ENCODE measurements around the gene RYR1. TPM values are rescaled to one million over a fixed set of nuclear protein-coding genes. Genes with fewer than 3 reads are reported as not detected.
A peak's percentile ranks its signal among the peaks of the same experiment; 100 is the strongest.
"Not testable (repeated sequence)": the region's sequence is repeated elsewhere in the genome, so short reads cannot be mapped to it uniquely, and the experiment has no call there.

RYR1 gene
- total RNA-seq, 1 donor, result under 0.01 TPM

- H3K4me2 ChIP-seq (ENCODE audit: insufficient read depth, low read length), result no peak overlapping the region
- no peaks in the 10 kb centered on the region for H3K9me3 ChIP-seq (ENCODE audit: low read depth, low read length)
- no peaks in the 10 kb centered on the region for H3K27me3 ChIP-seq (ENCODE audit: insufficient read depth, low read length)
- H2AFZ ChIP-seq (ENCODE audit: low read length), result no peak overlapping the region
- DNase-seq (ENCODE audit: insufficient read length, low spot score, missing footprints), result no peak
- H3K4me1 ChIP-seq (ENCODE audit: insufficient read depth, low read length), result no peaks in the 10 kb centered on the region
- H3K4me3 ChIP-seq (ENCODE audit: insufficient read depth, low read length), result no peak overlapping the region
- no peaks in the 10 kb centered on the region for H3K79me2 ChIP-seq (ENCODE audit: insufficient read depth, low read length)
- H3K36me3 ChIP-seq (ENCODE audit: insufficient read depth, low read length), result no peaks in the 10 kb centered on the region
- H3K27ac ChIP-seq (ENCODE audit: low read depth, low read length), result no peak overlapping the region
- TF ChIP-seq CTCF (IDR thresholded peaks at IDR 0.05; ENCODE audit: extremely low read depth, low read depth, low read length), result peak; percentile 8
- H4K20me1 ChIP-seq (ENCODE audit: insufficient read depth, low read length), result no peaks in the 10 kb centered on the region
Observed at GRCh38 chr19:38556521-38557174, 123.2 kb downstream of the RYR1 start.

- Histone ChIP-seq H3K27ac (ENCODE audit: low read depth, low read length) (no peak overlapping the region), H3K4me1 (ENCODE audit: insufficient read depth, low read length) (no peaks in the 10 kb centered on the region), H4K20me1 (ENCODE audit: insufficient read depth, low read length) (no peaks in the 10 kb centered on the region), H2AFZ (ENCODE audit: low read length) (no peak overlapping the region), H3K79me2 (ENCODE audit: insufficient read depth, low read length) (no peaks in the 10 kb centered on the region), H3K4me2 (ENCODE audit: insufficient read depth, low read length) (no peak overlapping the region), H3K36me3 (ENCODE audit: insufficient read depth, low read length) (no peaks in the 10 kb centered on the region), H3K9me3 (ENCODE audit: low read depth, low read length) (no peaks in the 10 kb centered on the region), H3K27me3 (ENCODE audit: insufficient read depth, low read length) (no peaks in the 10 kb centered on the region), H3K4me3 (ENCODE audit: insufficient read depth, low read length) (no peak overlapping the region)
- no peak for TF ChIP-seq CTCF (IDR thresholded peaks at IDR 0.05; ENCODE audit: extremely low read depth, low read depth, low read length)
- DNase-seq (ENCODE audit: insufficient read length, low spot score, missing footprints), result peak; percentile 55
Observed at GRCh38 chr19:38557205-38557799, 123.8 kb downstream of the RYR1 start.

GRCh38 chr19:38558933-38559332 is 125.4 kb downstream of the RYR1 start:
- not testable (repeated sequence) for H4K20me1 ChIP-seq (ENCODE audit: insufficient read depth, low read length)

GRCh38 chr19:38559428-38560401 is 126.2 kb downstream of the RYR1 start:
- Histone ChIP-seq H3K4me1 (ENCODE audit: insufficient read depth, low read length) (no peaks in the 10 kb centered on the region), H3K27me3 (ENCODE audit: insufficient read depth, low read length) (peaks cover 4% of the 10 kb centered on the region), H3K4me3 (ENCODE audit: insufficient read depth, low read length) (no peak overlapping the region), H2AFZ (ENCODE audit: low read length) (no peak overlapping the region), H3K4me2 (ENCODE audit: insufficient read depth, low read length) (no peak overlapping the region), H3K36me3 (ENCODE audit: insufficient read depth, low read length) (no peaks in the 10 kb centered on the region), H3K27ac (ENCODE audit: low read depth, low read length) (no peak overlapping the region), H4K20me1 (ENCODE audit: insufficient read depth, low read length) (no peaks in the 10 kb centered on the region), H3K79me2 (ENCODE audit: insufficient read depth, low read length) (no peaks in the 10 kb centered on the region), H3K9me3 (ENCODE audit: low read depth, low read length) (no peaks in the 10 kb centered on the region)
- peak; percentile 53 for DNase-seq (ENCODE audit: insufficient read length, low spot score, missing footprints)
- TF ChIP-seq CTCF (IDR thresholded peaks at IDR 0.05; ENCODE audit: extremely low read depth, low read depth, low read length), result no peak

More at GRCh38 chr19:38558933-38559332, 125.4 kb downstream of the RYR1 start:
- not testable (repeated sequence) for H3K27me3 ChIP-seq (ENCODE audit: insufficient read depth, low read length); H3K4me1 ChIP-seq (ENCODE audit: insufficient read depth, low read length); H3K27ac ChIP-seq (ENCODE audit: low read depth, low read length); H2AFZ ChIP-seq (ENCODE audit: low read length); DNase-seq (ENCODE audit: insufficient read length, low spot score, missing footprints); H3K36me3 ChIP-seq (ENCODE audit: insufficient read depth, low read length); H3K79me2 ChIP-seq (ENCODE audit: insufficient read depth, low read length); H3K9me3 ChIP-seq (ENCODE audit: low read depth, low read length); H3K4me3 ChIP-seq (ENCODE audit: insufficient read depth, low read length); H3K4me2 ChIP-seq (ENCODE audit: insufficient read depth, low read length)
